Transverse colon (tissue), 4 donors: ENCODE measurements around the gene TMEM33. TPM values are rescaled to one million over a fixed set of nuclear protein-coding genes. Genes with fewer than 3 reads are reported as not detected.

Experiments
- DNase-seq: peaks from one replicate; pipeline ENCODE4 v3.0.0-alpha.2; 2019
- H3K27ac ChIP-seq, 4 donors: fragments of 200-600 bp; sonication (generic); 2 replicates each; pipeline ENCODE4 v1.5.1; 2016 to 2018; ENCODE audit warnings: inconsistent platforms in 4 of 4
- H3K27me3 ChIP-seq: fragments of 200-600 bp; sonication (generic); 2 replicates; pipeline ENCODE4 v1.5.1; 2017; ENCODE audit warnings: inconsistent platforms
- H3K36me3 ChIP-seq, 4 donors: fragments of 200-600 bp; sonication (generic); 2 replicates each; pipeline ENCODE4 v1.5.1; 2017 to 2019; ENCODE audit warnings: inconsistent platforms in 4 of 4
- H3K4me1 ChIP-seq, 4 donors: fragments of 200-600 bp; sonication (generic); 2 replicates each; pipeline ENCODE4 v1.5.1; 2017 to 2020; ENCODE audit warnings: inconsistent platforms in 4 of 4
- H3K4me3 ChIP-seq, 4 donors: fragments of 200-600 bp; sonication (generic); 1 replicate in 1 of 4; 2 replicates in 3 of 4; pipeline versions ENCODE4 v1.5.1 to v1.6.1; 2017 to 2019; ENCODE audit warnings: inconsistent platforms in 4 of 4
- H3K9me3 ChIP-seq, 2 donors: fragments of 200-600 bp; sonication (generic); 2 replicates each; pipeline ENCODE4 v1.5.1; 2017 to 2019; ENCODE audit warnings: inconsistent platforms in 2 of 2
- EP300 ChIP-seq: sonication (generic); formaldehyde crosslinking; IDR thresholded peaks from one replicate; pipeline ENCODE4 v1.6.1; 2017; ENCODE audit warnings: antibody characterized with exemption, low read depth
- POLR2A ChIP-seq: fragments of 450-650 bp; IDR thresholded peaks from one replicate; pipeline ENCODE4 v1.6.1; 2016; ENCODE audit warnings: antibody characterized with exemption, mild to moderate bottlenecking, moderate library complexity
- POLR2AphosphoS5 ChIP-seq, 3 donors: sonication (generic); formaldehyde crosslinking; IDR thresholded peaks; one replicate each; pipeline ENCODE4 v1.6.1; 2016; ENCODE audit warnings: antibody characterized with exemption in 3 of 3
- WGBS, 2 donors: methylation state at CpG; one replicate each; pipeline ENCODE4 v1.1.5; 2018; ENCODE audit warnings: low coverage in 1 of 2; 5-methylcytosine and 5-hydroxymethylcytosine counted together
- in situ Hi-C, 4 donors: fragments of 200-750 bp; cut with MboI; loops; one replicate each; pipeline versions ENCODE4 v1.15.0 to v1.15.1; 2017; ENCODE audit warnings: low sequenced_read_pairs in 3 of 4, low pct_ligation_motif_present in 1 of 4, low pct_unique_long_range_greater_than_20kb in 1 of 4
- intact Hi-C: fragments of 100-400 bp; cut with DNase I; formaldehyde crosslinking; loops from one replicate; pipeline ENCODE4 v1.15.1; 2023; ENCODE audit warnings: low total_unique reads
- total RNA-seq, 4 donors: library from RNA; depleted of rRNA; stranded (reverse); fragments of >200 nt; gene quantifications; one replicate each; pipeline ENCODE4 v1.1.0, GENCODE V29; 2016
- TF ChIP-seq, protein P1 (sequence below), 5 experiments: fragments of 200-600 bp in 3 of 5; fragments of 450-650 bp in 2 of 5; sonication (generic) in 3 of 5; IDR thresholded peaks; 1 replicate in 2 of 5; 2 replicates in 3 of 5; pipeline ENCODE4 v1.5.1; 2016 to 2017; ENCODE audit warnings: antibody characterized with exemption in 5 of 5, inconsistent platforms in 3 of 5, mild to moderate bottlenecking in 2 of 5, moderate library complexity in 1 of 5

TMEM33 gene
- total RNA-seq, 4 donors from 2014 or later, result 41.8 to 59.3 (median 54.9) TPM

DNA sequence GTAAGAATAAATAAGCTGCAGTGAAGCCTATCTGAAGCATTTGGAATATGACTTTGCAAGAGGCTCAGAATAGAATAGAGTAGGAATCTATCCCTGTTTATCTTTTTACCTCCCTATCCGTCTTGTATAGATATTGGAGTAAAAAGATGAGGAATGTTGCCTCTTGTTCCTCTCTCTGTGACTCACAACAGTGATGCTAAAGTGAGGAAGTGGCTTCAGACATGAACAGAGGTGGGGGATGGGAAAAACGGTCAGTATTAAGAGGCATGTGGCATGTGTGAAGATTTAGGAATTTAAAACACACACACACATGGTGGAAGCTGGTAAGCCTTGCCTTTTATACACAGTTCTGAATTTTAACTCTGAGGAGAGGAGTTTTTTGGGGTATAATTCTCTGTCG lies 42.5 kb downstream of the TMEM33 start:
- TF ChIP-seq, protein P1, sequence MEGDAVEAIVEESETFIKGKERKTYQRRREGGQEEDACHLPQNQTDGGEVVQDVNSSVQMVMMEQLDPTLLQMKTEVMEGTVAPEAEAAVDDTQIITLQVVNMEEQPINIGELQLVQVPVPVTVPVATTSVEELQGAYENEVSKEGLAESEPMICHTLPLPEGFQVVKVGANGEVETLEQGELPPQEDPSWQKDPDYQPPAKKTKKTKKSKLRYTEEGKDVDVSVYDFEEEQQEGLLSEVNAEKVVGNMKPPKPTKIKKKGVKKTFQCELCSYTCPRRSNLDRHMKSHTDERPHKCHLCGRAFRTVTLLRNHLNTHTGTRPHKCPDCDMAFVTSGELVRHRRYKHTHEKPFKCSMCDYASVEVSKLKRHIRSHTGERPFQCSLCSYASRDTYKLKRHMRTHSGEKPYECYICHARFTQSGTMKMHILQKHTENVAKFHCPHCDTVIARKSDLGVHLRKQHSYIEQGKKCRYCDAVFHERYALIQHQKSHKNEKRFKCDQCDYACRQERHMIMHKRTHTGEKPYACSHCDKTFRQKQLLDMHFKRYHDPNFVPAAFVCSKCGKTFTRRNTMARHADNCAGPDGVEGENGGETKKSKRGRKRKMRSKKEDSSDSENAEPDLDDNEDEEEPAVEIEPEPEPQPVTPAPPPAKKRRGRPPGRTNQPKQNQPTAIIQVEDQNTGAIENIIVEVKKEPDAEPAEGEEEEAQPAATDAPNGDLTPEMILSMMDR (IDR thresholded peaks at IDR 0.05), result no peak
- no peak for TF ChIP-seq POLR2A
- TF ChIP-seq EP300, result no peak
- TF ChIP-seq POLR2AphosphoS5 (IDR thresholded peaks at IDR 0.05), result no peak
- in situ Hi-C loops (no loop called here), intact Hi-C loops (no loop called here)
- H3K4me3 ChIP-seq, result no peak overlapping the region
- no peaks in the 10 kb centered on the region for H3K36me3 ChIP-seq
- no peaks in the 10 kb centered on the region for H3K9me3 ChIP-seq
- H3K27ac ChIP-seq, result no peak overlapping the region
- H3K4me1 ChIP-seq, result no peaks in the 10 kb centered on the region
- 23 to 44% methylated on average over 2 to 3 of the region's 3 CpGs for WGBS, 2 donors
- H3K27me3 ChIP-seq, result peaks cover 3% of the 10 kb centered on the region
- no peak for DNase-seq

DNA sequence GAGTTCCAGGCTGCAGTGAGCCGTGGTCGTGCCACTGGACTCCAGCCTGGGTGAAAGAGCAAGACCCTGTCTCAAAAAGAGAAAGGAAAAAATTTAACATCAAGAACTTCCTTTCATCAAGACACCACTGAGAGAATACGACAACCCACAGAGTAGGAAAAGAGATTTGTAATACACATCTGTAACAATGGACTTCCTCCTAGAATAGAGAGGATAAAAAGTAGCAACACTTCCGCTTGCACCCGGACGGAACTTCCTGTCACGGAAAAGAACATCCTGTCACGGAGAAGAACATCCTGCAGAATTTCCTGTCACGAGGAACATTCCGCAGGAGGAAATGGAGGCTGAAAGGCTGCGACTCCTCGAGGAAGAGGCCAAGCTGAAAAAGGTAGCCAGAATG lies 46.2 kb downstream of the TMEM33 start, which contains the start of gene DCAF4L1:
Gene DCAF4L1 (plus strand): TSS at position 301 of the 400 bp plus-strand sequence. CDS start 37 bp downstream, at position 338.
- no peaks in the 10 kb centered on the region for H3K36me3 ChIP-seq
- intact Hi-C loops, result no loop called here
- in situ Hi-C loops, result no loop called here
- WGBS, 2 donors, result 86% methylated on average over 12 of the region's 12 CpGs; no CpG with 5 or more reads in 1 of the 2 donors
- H3K4me3 ChIP-seq, result no peak within 1 kb of the TSS
- no peaks in the 10 kb centered on the region for H3K4me1 ChIP-seq
- H3K27ac ChIP-seq, result no peak within 1 kb of the TSS
- peaks cover 3% of the 10 kb centered on the region for H3K27me3 ChIP-seq
- no peaks in the 10 kb centered on the region for H3K9me3 ChIP-seq
- TF ChIP-seq EP300, result no peak
- TF ChIP-seq POLR2AphosphoS5 (IDR thresholded peaks at IDR 0.05), result no peak
- TF ChIP-seq POLR2A, result no peak
- TF ChIP-seq, protein P1 (IDR thresholded peaks at IDR 0.05), result no peak
- DNase-seq, result no peak

DNA sequence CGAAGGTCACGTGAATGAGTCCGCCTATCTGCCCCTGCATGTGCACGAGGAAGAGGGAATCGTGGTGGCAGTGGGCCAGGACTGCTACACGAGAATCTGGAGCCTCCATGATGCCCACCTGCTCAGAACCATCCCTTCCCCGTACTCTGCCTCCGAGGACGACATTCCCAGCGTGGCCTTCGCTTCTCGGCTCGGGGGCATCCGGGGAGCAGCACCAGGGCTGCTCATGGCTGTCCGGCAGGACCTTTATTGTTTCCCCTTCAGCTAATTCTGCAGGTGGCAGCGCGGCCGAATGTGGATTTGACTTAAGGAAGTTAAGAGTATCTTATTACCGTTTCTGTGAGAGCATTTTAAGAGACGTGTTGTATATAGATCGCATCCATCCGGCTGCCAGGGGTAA lies 47.5 kb downstream of the TMEM33 start:
- peaks cover 3% of the 10 kb centered on the region for H3K27me3 ChIP-seq
- no peak overlapping the region for H3K27ac ChIP-seq
- intact Hi-C loops, result no loop called here
- WGBS, 2 donors, result 93 to 95% methylated on average over 22 of the region's 22 CpGs
- TF ChIP-seq POLR2AphosphoS5 (IDR thresholded peaks at IDR 0.05) (no peak), POLR2A (no peak), EP300 (no peak)
- TF ChIP-seq, protein P1 (IDR thresholded peaks at IDR 0.05), result no peak
- no peaks in the 10 kb centered on the region for H3K36me3 ChIP-seq
- H3K4me3 ChIP-seq, result no peak overlapping the region
- in situ Hi-C loops, result no loop called here
- H3K9me3 ChIP-seq, result no peaks in the 10 kb centered on the region
- no peak for DNase-seq
- H3K4me1 ChIP-seq, result no peaks in the 10 kb centered on the region

DNA sequence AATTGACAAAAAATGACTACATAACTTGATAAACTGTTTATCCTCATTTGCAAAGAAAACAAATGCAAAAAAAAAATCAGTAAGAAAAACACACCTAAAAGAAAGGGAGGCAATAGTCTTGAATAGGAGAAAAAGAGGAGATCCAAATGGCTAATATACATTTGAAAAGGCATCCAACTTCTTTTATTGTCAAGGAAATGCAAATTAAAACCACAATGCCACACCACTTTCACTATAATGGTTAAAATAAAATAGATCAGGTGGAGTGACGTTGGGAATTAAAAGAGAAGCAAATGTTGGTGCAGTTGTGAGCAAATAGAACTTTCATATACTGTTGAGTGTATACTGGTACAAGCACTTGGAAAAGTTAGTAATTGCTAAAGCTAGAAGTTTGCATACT lies 49.9 kb downstream of the TMEM33 start:
- H3K36me3 ChIP-seq, result no peaks in the 10 kb centered on the region
- intact Hi-C loops, result no loop called here
- H3K27ac ChIP-seq, result no peak overlapping the region
- in situ Hi-C loops, result no loop called here
- no peak overlapping the region for H3K4me3 ChIP-seq
- H3K27me3 ChIP-seq, result no peaks in the 10 kb centered on the region
- no peaks in the 10 kb centered on the region for H3K9me3 ChIP-seq
- 49% methylated on average over 1 of the region's 1 CpG; no CpG with 5 or more reads in 1 of the 2 donors for WGBS, 2 donors
- no peak for DNase-seq
- TF ChIP-seq, protein P1 (IDR thresholded peaks at IDR 0.05), result no peak
- H3K4me1 ChIP-seq, result peaks cover 0 to 8% (median 6%) of the 10 kb centered on the region in 4 donors
